ENCODE data around the gene NUMA1. TPM values are rescaled to one million over a fixed set of nuclear protein-coding genes. Genes with fewer than 3 reads are reported as not detected.

Gene NUMA1
- total RNA-seq, 1 experiment from 2014 or later = 104 TPM

GRCh38 chr11:71971680-71972079, 108.7 kb downstream of the NUMA1 start:
- DNase-seq (ENCODE audit: low read depth) = no peak

DNA sequence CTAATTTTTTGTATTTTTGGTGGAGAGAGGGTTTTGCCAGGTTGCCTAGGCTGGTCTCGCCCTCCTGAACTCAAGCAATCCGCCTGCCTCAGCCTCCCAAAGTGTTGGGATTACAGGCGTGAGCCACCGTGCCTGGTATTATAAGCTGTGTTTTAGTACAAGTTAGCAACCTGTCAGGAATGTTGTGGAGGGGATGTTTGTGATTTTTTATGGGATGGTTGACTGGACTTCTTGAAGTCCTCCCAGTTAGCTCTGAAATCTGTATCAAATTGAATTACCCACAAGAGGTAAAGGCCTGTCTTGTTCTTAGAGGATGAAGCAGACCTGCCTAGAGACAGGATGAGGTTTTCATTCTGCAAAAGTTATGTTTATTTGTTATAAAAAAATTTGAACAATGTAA, 115.7 kb downstream of the NUMA1 start:
- DNase-seq (ENCODE audit: low read depth) = no peak

DNA sequence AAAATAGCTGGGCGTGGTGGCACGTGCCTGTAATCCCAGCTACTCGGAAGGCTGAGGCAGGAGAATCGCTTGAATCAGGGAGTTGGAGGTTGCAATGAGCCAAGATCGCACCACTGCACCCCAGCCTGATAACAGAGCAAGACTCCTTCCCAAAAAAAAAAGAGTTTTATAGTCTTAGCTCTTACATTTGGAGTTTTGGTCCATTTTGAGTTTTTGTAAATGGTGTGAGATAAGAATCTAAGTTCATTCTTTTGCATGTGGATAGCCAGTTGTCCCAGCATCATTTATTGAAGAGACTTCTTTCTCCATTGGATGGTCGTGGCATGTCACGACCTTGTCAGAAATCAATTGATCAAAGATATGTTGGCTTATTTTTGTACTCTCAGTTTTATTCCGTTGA, 116.9 kb downstream of the NUMA1 start:
- no peak for DNase-seq (ENCODE audit: low read depth)

DNA sequence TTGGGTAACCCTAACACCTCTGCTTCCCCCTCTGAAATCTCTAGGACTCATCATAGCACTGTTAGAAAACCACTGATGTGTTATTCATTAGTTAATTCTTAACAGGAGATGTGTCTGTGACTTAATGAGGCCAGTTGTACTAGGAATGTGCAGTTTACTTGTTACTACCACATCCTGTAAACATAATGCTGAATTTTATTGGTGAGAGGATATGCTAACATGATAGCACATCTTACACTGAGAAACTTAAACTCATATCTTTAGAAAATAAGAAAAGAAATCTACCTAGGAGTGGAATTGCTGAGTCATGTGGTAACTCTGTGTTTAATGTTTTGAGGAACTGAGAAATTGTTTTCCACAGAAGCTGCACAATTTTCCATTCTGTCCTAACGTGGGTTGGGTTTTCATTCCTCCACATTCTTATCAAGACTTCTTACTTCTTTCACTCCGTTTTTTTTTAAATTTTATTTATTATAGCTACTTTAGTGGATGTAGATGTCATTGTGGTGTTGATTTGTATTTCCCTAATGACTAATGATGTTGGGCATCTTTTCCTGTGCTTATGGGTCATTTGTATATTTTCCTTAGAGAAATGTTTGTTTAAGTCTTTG, 117.8 kb downstream of the NUMA1 start:
- no peak for DNase-seq (ENCODE audit: low read depth)

GRCh38 chr11:71955898-71956456, 124.4 kb downstream of the NUMA1 start:
- DNase-seq (ENCODE audit: low read depth) = no peak

Small RNA genes lying within 50 kb of the gene (small RNA-seq; reads per million reads assigned to genes)
- gene MIR3165 = not detected
- gene RNU6-72P = not detected

Other genes with a start within 250 kb of the NUMA1 start
- gene DEFB108B, start 247.3 kb downstream of the NUMA1 start, total RNA-seq (2014; rRNA removed; shearing (Covaris generic)) = not detected in 2 replicates
- gene DEFB131B, start 202.1 kb downstream of the NUMA1 start, total RNA-seq (2014; rRNA removed; shearing (Covaris generic)) = not detected in 2 replicates
- 4.8 and 4.9 TPM in 2 replicates for gene XNDC1N, start 151.9 kb downstream of the NUMA1 start, total RNA-seq (2014; rRNA removed; shearing (Covaris generic))
- gene RNF121, start 151.5 kb downstream of the NUMA1 start, total RNA-seq (2014; rRNA removed; shearing (Covaris generic)) = 22.7 and 32.7 TPM in 2 replicates
- 1.0 and 1.8 TPM in 2 replicates for gene IL18BP, start 81.6 kb downstream of the NUMA1 start, total RNA-seq (2014; rRNA removed; shearing (Covaris generic))
- 10.8 and 11.1 TPM in 2 replicates for gene LRRC51, start 308 bp upstream of the NUMA1 start, total RNA-seq (2014; rRNA removed; shearing (Covaris generic))
- gene LAMTOR1, start 22.8 kb upstream of the NUMA1 start, total RNA-seq (2014; rRNA removed; shearing (Covaris generic)) = 177 and 212 TPM in 2 replicates
- 0.31 TPM in 1 of 2 replicates, not detected in the other for gene TOMT, start 25.4 kb upstream of the NUMA1 start, total RNA-seq (2014; rRNA removed; shearing (Covaris generic))
- gene ANAPC15, start 32.2 kb upstream of the NUMA1 start, total RNA-seq (2014; rRNA removed; shearing (Covaris generic)) = 70.7 and 81.5 TPM in 2 replicates
- gene FOLR3, start 55.2 kb upstream of the NUMA1 start, total RNA-seq (2014; rRNA removed; shearing (Covaris generic)) = 0.16 TPM in 1 of 2 replicates, not detected in the other
- gene FOLR1, start 111.6 kb upstream of the NUMA1 start, total RNA-seq (2014; rRNA removed; shearing (Covaris generic)) = 0.17 TPM in 1 of 2 replicates, not detected in the other
- not detected in 2 replicates for gene FOLR2, start 136.3 kb upstream of the NUMA1 start, total RNA-seq (2014; rRNA removed; shearing (Covaris generic))
- 64.7 and 68.8 TPM in 2 replicates for gene INPPL1, start 144.2 kb upstream of the NUMA1 start, total RNA-seq (2014; rRNA removed; shearing (Covaris generic))
- gene PHOX2A, start 163.6 kb upstream of the NUMA1 start, total RNA-seq (2014; rRNA removed; shearing (Covaris generic)) = not detected in 2 replicates